AG04449 (cell line): ENCODE measurements around the gene SIRT6.
A peak's percentile ranks its signal among the peaks of the same experiment; 100 is the strongest.
"Not testable (repeated sequence)": the region's sequence is repeated elsewhere in the genome, so short reads cannot be mapped to it uniquely, and the experiment has no call there.

Source experiments
- CTCF ChIA-PET: fragments of 350-600 bp; formaldehyde crosslinking; extraction: SDS; loops from one replicate; lab custom pipeline; 2021; ENCODE audit warnings: antibody characterized with exemption; lab: Yijun Ruan, JAX
- POLR2A ChIA-PET: fragments of 400-600, 350-600 bp; formaldehyde crosslinking; extraction: SDS; loops from one replicate; lab custom pipeline; 2020; ENCODE audit warnings: antibody characterized with exemption, inconsistent platforms; lab: Yijun Ruan, JAX
- DNase-seq: peaks from one replicate; pipeline ENCODE4 v3.0.0-alpha.2; 2010; ENCODE audit warnings: low read depth, low spot score
- H3K4me3 ChIP-seq: 2 replicates; pipeline ENCODE4 v1.5.1; 2011; ENCODE audit warnings: low read depth, mild to moderate bottlenecking, control low read depth, low read length
- CTCF ChIP-seq: IDR thresholded peaks from one replicate; pipeline ENCODE4 v1.5.1; 2011; ENCODE audit warnings: mild to moderate bottlenecking, moderate library complexity, low read length, control low read depth, inconsistent platforms; ENCODE audit not compliant: insufficient read depth; ENCODE audit errors: missing control alignments

SIRT6 gene

GRCh38 chr19:4144666-4145249, 37.6 kb downstream of the SIRT6 start:
- ChIA-PET POLR2A (no interaction called here), CTCF (no interaction called here)
- no peak overlapping the region for H3K4me3 ChIP-seq
- no peak for TF ChIP-seq CTCF
- DNase-seq = no peak

- CTCF ChIA-PET = interaction anchor here (1.2 to 4.1 kb wide), 5 partner anchors 9 to 79 kb away, joined by 3 to 37 read pairs (median 3); no protein-coding TSS in a partner anchor
- H3K4me3 ChIP-seq, DNase-seq, POLR2A ChIA-PET: not testable (repeated sequence)
Measured at GRCh38 chr19:4142916-4143315, 39.4 kb downstream of the SIRT6 start.

- DNase-seq = no peak
- CTCF ChIA-PET = interaction anchor here (0.6 to 4.1 kb wide), 38 partner anchors 8 to 563 kb away, joined by 3 to 37 read pairs (median 6); partner anchors contain the start of genes CREB3L3, EBI3 and PIAS4
- POLR2A ChIA-PET = interaction anchor here (0.7 kb wide), 1 partner anchor 155 kb away, joined by 3 read pairs; the partner anchor contains the start of gene EEF2
- H3K4me3 ChIP-seq = no peak overlapping the region
- peak; percentile 65 for TF ChIP-seq CTCF
Measured at GRCh38 chr19:4140237-4140711, 42.1 kb downstream of the SIRT6 start.

- H3K4me3 ChIP-seq = no peak overlapping the region
- DNase-seq = no peak
- peak; percentile 81 for TF ChIP-seq CTCF
- CTCF ChIA-PET = interaction anchor here (0.6 to 4.1 kb wide), 35 partner anchors 8 to 154 kb away, joined by 3 to 37 read pairs (median 6); partner anchors contain the start of genes CREB3L3, EEF2 and PIAS4
- POLR2A ChIA-PET = no interaction called here
Measured at GRCh38 chr19:4139614-4140236, 42.6 kb downstream of the SIRT6 start.

GRCh38 chr19:4138445-4138844, 43.9 kb downstream of the SIRT6 start:
- H3K4me3 ChIP-seq = no peak overlapping the region
- CTCF ChIA-PET = interaction anchor here (1.2 to 4.0 kb wide), 9 partner anchors 15 to 153 kb away, joined by 5 to 34 read pairs (median 12); partner anchors contain the start of genes CREB3L3 and EEF2
- POLR2A ChIA-PET = no interaction called here
- no peak for TF ChIP-seq CTCF
- no peak for DNase-seq

GRCh38 chr19:4136680-4137088, 45.7 kb downstream of the SIRT6 start:
- H3K4me3 ChIP-seq = no peak overlapping the region
- TF ChIP-seq CTCF = no peak
- ChIA-PET POLR2A (no interaction called here), CTCF (interaction anchor here (1.4 kb wide), 1 partner anchor 67 kb away, joined by 4 read pairs; no protein-coding TSS in a partner anchor)
- no peak for DNase-seq

- H3K4me3 ChIP-seq, DNase-seq, POLR2A ChIA-PET: not testable (repeated sequence)
- CTCF ChIA-PET = interaction anchor here (0.9 to 1.4 kb wide), 3 partner anchors 31 to 147 kb away, joined by 3 to 4 read pairs (median 3); no protein-coding TSS in a partner anchor
Measured at GRCh38 chr19:4135386-4135785, 47.0 kb downstream of the SIRT6 start.
